Activated CD4-positive, alpha-beta memory T cell treated with anti-CD3 and anti-CD28 coated beads, Interleukin-2, amount 10 ng/mL, durations not matched to agents 7 days and 5 days (primary cell): ENCODE measurements around the gene PNPO. TPM values are rescaled to one million over a fixed set of nuclear protein-coding genes. Genes with fewer than 3 reads are reported as not detected.

Experiments
- CTCF ChIA-PET: fragments of 350-600 bp; sonication (Branson Sonifier 250); formaldehyde crosslinking; loops from one replicate; lab custom pipeline; 2021; ENCODE audit warnings: antibody characterized with exemption, inconsistent platforms; lab: Charles Lee
- POLR2A ChIA-PET: fragments of 350-600 bp; sonication (Branson Sonifier 250); formaldehyde crosslinking; loops from one replicate; lab custom pipeline; 2021; ENCODE audit warnings: antibody characterized with exemption; lab: Charles Lee
- DNase-seq: peaks from one replicate; pipeline ENCODE4 v3.0.0-alpha.2; 2020
- H3K27ac Mint-ChIP-seq: one replicate; pipeline ENCODE4 v1.8.0; 2021; ENCODE audit warnings: mild to moderate bottlenecking, mixed read lengths
- H3K27me3 Mint-ChIP-seq: one replicate; pipeline ENCODE4 v1.8.0; 2021; ENCODE audit warnings: mixed read lengths
- H3K36me3 Mint-ChIP-seq: one replicate; pipeline ENCODE4 v1.8.0; 2021; ENCODE audit warnings: low read depth, mixed read lengths
- H3K4me1 Mint-ChIP-seq: one replicate; pipeline ENCODE4 v1.8.0; 2021; ENCODE audit warnings: mixed read lengths
- H3K4me3 Mint-ChIP-seq: one replicate; pipeline ENCODE4 v1.8.0; 2021; ENCODE audit warnings: mild to moderate bottlenecking, mixed read lengths
- H3K9me3 Mint-ChIP-seq: one replicate; pipeline ENCODE4 v1.8.0; 2021; ENCODE audit warnings: mixed read lengths
- total RNA-seq, 2 experiments: library from RNA; stranded (reverse); gene quantifications; one replicate each; pipeline ENCODE4 v1.2.3, GENCODE V29; 2021

Gene PNPO
- total RNA-seq, 2 experiments from 2014 or later, result 24.6 to 25.1 TPM

GRCh38 chr17:47945080-47945479, 3.7 kb downstream of the PNPO start:
- Mint-ChIP-seq H3K27ac (peak overlapping the region; percentile 76), H3K27me3 (no peaks in the 10 kb centered on the region), H3K4me1 (peaks cover 69% of the 10 kb centered on the region), H3K9me3 (no peaks in the 10 kb centered on the region), H3K4me3 (no peak overlapping the region), H3K36me3 (peaks cover 39% of the 10 kb centered on the region)
- peak; percentile 31 for DNase-seq
- ChIA-PET CTCF (interaction anchor here (1.3 to 12.8 kb wide), 5 partner anchors 11 to 69 kb away, joined by 3 to 229 read pairs (median 30); partner anchors contain the start of genes CDK5RAP3 and PRR15L), POLR2A (interaction anchor here (1.1 to 1.5 kb wide), 3 partner anchors 26 to 73 kb away, joined by 4 to 5 read pairs (median 5); partner anchors contain the start of gene CDK5RAP3)

- no peak for DNase-seq
- H3K4me3 Mint-ChIP-seq, result no peak overlapping the region
- H3K36me3 Mint-ChIP-seq, result peaks cover 39% of the 10 kb centered on the region
- peak overlapping the region; percentile 76 for H3K27ac Mint-ChIP-seq
- ChIA-PET POLR2A (interaction anchor here (1.1 to 1.6 kb wide), 4 partner anchors 25 to 72 kb away, joined by 4 to 8 read pairs (median 5); partner anchors contain the start of gene CDK5RAP3), CTCF (interaction anchor here (0.6 to 12.8 kb wide), 13 partner anchors 10 to 297 kb away, joined by 3 to 229 read pairs (median 5); partner anchors contain the start of genes CDK5RAP3, KPNB1 and PRR15L)
- no peaks in the 10 kb centered on the region for H3K9me3 Mint-ChIP-seq
- H3K4me1 Mint-ChIP-seq, result peaks cover 65% of the 10 kb centered on the region
- H3K27me3 Mint-ChIP-seq, result no peaks in the 10 kb centered on the region
These were observed 4.4 kb downstream of the PNPO start for GRCh38 chr17:47945529-47946508.

DNA sequence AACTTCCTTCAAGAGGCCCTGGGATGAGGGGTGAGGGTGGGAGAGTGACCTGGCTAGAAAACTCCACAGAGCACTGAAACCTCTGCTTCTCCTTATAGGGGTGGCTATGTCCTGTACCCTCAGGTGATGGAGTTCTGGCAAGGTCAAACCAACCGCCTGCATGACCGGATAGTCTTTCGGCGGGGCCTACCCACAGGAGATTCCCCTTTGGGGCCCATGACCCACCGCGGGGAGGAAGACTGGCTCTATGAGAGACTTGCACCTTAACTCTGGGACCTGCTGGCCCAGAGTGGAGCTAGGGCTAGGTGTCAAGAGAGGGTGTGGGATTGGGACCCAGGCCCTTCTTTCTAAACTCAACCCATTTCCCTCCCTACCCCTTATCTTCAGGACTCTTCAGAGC, 5.1 kb downstream of the PNPO start:
- H3K4me3 Mint-ChIP-seq, result no peak overlapping the region
- CTCF ChIA-PET, result interaction anchor here (0.6 to 12.8 kb wide), 33 partner anchors 9 to 297 kb away, joined by 3 to 229 read pairs (median 4); partner anchors contain the start of genes CDK5RAP3, KPNB1, LRRC46 and MRPL10
- H3K27me3 Mint-ChIP-seq, result no peaks in the 10 kb centered on the region
- peaks cover 37% of the 10 kb centered on the region for H3K36me3 Mint-ChIP-seq
- peaks cover 60% of the 10 kb centered on the region for H3K4me1 Mint-ChIP-seq
- no peak overlapping the region for H3K27ac Mint-ChIP-seq
- POLR2A ChIA-PET, result interaction anchor here (0.6 to 1.6 kb wide), 5 partner anchors 24 to 118 kb away, joined by 3 to 8 read pairs (median 4); partner anchors contain the start of genes CDK5RAP3 and SCRN2
- no peaks in the 10 kb centered on the region for H3K9me3 Mint-ChIP-seq
- DNase-seq, result no peak

DNA sequence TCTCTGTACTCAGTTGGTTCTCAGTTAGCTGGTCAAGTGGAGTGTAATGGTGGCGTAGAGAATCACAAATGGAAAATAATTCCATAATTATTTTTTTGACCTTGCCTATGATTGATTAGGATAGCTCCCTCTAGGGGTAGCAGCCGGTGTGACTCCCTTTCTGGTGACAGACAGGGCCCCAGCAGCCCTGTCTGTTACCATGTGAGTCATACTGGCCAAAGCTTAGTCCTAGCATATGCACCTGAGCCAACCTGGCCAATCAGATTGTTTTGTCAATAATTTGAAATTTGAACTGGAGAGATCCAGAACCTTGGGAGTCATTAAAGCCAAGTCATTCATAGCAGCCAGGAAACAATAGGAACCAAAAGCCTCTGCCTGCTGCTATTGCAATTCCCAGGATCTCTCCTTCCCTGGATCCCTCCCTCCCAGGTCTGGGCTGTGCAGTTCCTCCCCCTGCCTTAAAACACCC, 5.6 kb downstream of the PNPO start:
- Mint-ChIP-seq H3K9me3 (no peaks in the 10 kb centered on the region), H3K27me3 (no peaks in the 10 kb centered on the region), H3K4me3 (no peak overlapping the region), H3K27ac (peak overlapping the region; percentile 34), H3K36me3 (peaks cover 37% of the 10 kb centered on the region), H3K4me1 (peaks cover 59% of the 10 kb centered on the region)
- DNase-seq, result peak; percentile 84
- ChIA-PET POLR2A (interaction anchor here (0.6 to 1.6 kb wide), 6 partner anchors 24 to 117 kb away, joined by 3 to 8 read pairs (median 4); partner anchors contain the start of genes CDK5RAP3 and SCRN2), CTCF (interaction anchor here (0.6 to 12.8 kb wide), 39 partner anchors 9 to 709 kb away, joined by 3 to 229 read pairs (median 4); partner anchors contain the start of genes CDK5RAP3, KPNB1, LRRC46 and MRPL10)

GRCh38 chr17:47948706-47949196, 7.4 kb downstream of the PNPO start:
- ChIA-PET POLR2A (interaction anchor here (0.6 to 3.2 kb wide), 4 partner anchors 7 to 143 kb away, joined by 3 to 19 read pairs (median 12); partner anchors contain the start of genes CDK5RAP3, PNPO and SP2), CTCF (interaction anchor here (1.5 to 12.8 kb wide), 12 partner anchors 18 to 131 kb away, joined by 3 to 229 read pairs (median 8); partner anchors contain the start of genes CDK5RAP3 and SCRN2)
- DNase-seq, result no peak
- no peak overlapping the region for H3K4me3 Mint-ChIP-seq
- H3K27me3 Mint-ChIP-seq, result no peaks in the 10 kb centered on the region
- H3K9me3 Mint-ChIP-seq, result no peaks in the 10 kb centered on the region
- H3K27ac Mint-ChIP-seq, result peak overlapping the region; percentile 68
- peaks cover 43% of the 10 kb centered on the region for H3K4me1 Mint-ChIP-seq
- peaks cover 34% of the 10 kb centered on the region for H3K36me3 Mint-ChIP-seq

DNA sequence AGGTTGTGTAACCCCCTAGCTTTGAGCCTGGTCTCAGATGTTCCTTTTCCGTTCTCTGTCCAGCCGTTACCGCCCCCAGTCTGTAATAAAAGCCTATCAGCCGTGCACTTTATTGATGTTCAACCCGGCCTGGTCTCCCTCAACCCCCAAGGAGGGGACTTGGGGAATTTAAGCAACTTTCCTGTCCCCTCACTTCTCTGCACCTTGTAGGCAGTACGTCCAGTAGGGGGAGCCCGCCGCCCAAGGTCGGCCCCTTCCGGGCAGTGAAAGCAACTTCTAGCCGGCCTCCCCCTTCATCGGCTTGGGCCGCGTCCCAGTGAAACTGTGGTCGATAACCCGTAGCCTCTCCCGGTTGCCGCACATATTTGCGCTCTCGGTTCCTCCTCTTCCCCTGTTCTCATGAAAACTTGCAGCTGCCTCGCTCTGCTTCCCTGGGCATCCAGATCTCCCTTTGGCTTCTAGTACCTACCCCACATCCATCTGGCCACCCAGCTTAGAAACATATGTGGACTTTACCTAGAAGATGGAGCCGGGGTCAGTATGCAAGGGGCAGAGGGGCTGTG, 7.9 kb downstream of the PNPO start:
- Mint-ChIP-seq H3K27ac (peak overlapping the region; percentile 68), H3K4me1 (peaks cover 40% of the 10 kb centered on the region), H3K27me3 (no peaks in the 10 kb centered on the region), H3K9me3 (no peaks in the 10 kb centered on the region), H3K4me3 (peak overlapping the region; percentile 43), H3K36me3 (peaks cover 34% of the 10 kb centered on the region)
- CTCF ChIA-PET, result interaction anchor here (0.8 to 12.8 kb wide), 16 partner anchors 8 to 131 kb away, joined by 3 to 229 read pairs (median 7); partner anchors contain the start of genes CDK5RAP3, PNPO and SCRN2
- DNase-seq, result peak; percentile 84
- POLR2A ChIA-PET, result interaction anchor here (0.6 to 3.2 kb wide), 6 partner anchors 8 to 143 kb away, joined by 3 to 19 read pairs (median 6); partner anchors contain the start of genes CDK5RAP3, PNPO and SP2

DNA sequence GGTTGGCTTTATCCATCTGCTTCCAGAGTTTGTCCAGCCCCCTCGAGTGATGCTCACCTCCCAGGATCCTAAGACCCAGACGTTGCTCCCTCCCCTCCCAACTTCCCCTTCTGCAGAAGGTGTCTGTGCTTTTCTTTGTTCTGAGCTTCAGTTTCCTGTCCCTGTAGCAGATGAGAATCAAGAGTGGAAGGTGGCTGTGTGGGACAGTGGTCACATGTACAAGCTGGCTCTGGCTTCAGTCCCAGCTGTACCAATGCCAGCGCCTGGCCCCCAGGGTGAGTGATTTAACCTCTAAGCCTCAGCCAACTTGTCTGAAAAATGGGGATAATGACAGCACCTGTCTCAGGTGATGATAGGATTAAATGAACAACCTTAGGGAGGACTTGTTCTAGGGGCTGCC, 8.6 kb downstream of the PNPO start:
- Mint-ChIP-seq H3K36me3 (peaks cover 27% of the 10 kb centered on the region), H3K4me1 (peaks cover 34% of the 10 kb centered on the region), H3K27me3 (no peaks in the 10 kb centered on the region), H3K27ac (no peak overlapping the region), H3K9me3 (no peaks in the 10 kb centered on the region), H3K4me3 (no peak overlapping the region)
- ChIA-PET CTCF (interaction anchor here (0.6 to 12.8 kb wide), 22 partner anchors 9 to 571 kb away, joined by 3 to 229 read pairs (median 5); partner anchors contain the start of genes CDK5RAP3, PNPO and SCRN2), POLR2A (interaction anchor here (1.2 to 3.2 kb wide), 6 partner anchors 9 to 120 kb away, joined by 3 to 19 read pairs (median 6); partner anchors contain the start of genes CDK5RAP3, PNPO and SP2)
- no peak for DNase-seq

DNA sequence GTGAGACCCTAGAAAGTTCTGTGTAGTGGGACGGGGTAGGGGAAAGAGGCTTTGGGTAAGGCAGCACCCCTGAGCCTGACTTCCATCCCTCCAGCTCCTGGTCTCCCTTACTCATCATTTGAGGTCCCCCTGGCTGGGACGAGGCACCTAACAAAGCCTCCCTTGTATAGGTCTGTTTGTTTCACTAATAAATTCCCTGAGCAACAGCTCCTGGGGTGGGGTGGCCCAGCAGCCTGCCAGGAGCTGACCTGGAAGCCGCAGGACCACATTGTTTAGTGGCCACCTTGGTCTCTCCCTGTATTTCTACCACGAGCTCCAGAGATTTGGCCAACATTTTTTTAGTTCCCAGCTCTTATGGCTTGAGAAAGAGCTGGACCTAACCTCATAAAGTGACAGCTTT, 9.1 kb downstream of the PNPO start:
- no peaks in the 10 kb centered on the region for H3K9me3 Mint-ChIP-seq
- no peaks in the 10 kb centered on the region for H3K27me3 Mint-ChIP-seq
- H3K36me3 Mint-ChIP-seq, result peaks cover 22% of the 10 kb centered on the region
- no peak overlapping the region for H3K4me3 Mint-ChIP-seq
- H3K27ac Mint-ChIP-seq, result no peak overlapping the region
- ChIA-PET POLR2A (interaction anchor here (1.2 to 3.2 kb wide), 6 partner anchors 9 to 120 kb away, joined by 3 to 19 read pairs (median 6); partner anchors contain the start of genes CDK5RAP3, PNPO and SP2), CTCF (interaction anchor here (0.6 to 12.8 kb wide), 19 partner anchors 9 to 571 kb away, joined by 3 to 229 read pairs (median 5); partner anchors contain the start of genes CDK5RAP3, PNPO and SCRN2)
- DNase-seq, result no peak
- peaks cover 29% of the 10 kb centered on the region for H3K4me1 Mint-ChIP-seq

- ChIA-PET CTCF (interaction anchor here (0.8 to 12.8 kb wide), 3 partner anchors 11 to 57 kb away, joined by 4 to 229 read pairs (median 19); partner anchors contain the start of genes CDK5RAP3 and PNPO), POLR2A (interaction anchor here (1.1 to 3.1 kb wide), 3 partner anchors 11 to 57 kb away, joined by 3 to 18 read pairs (median 6); partner anchors contain the start of genes CDK5RAP3, PNPO and SP2)
- Mint-ChIP-seq H3K27me3 (no peaks in the 10 kb centered on the region), H3K4me3 (no peak overlapping the region), H3K27ac (no peak overlapping the region), H3K4me1 (peaks cover 15% of the 10 kb centered on the region), H3K36me3 (peaks cover 6% of the 10 kb centered on the region), H3K9me3 (no peaks in the 10 kb centered on the region)
- no peak for DNase-seq
These were observed 11.0 kb downstream of the PNPO start for GRCh38 chr17:47952171-47953021.

DNA sequence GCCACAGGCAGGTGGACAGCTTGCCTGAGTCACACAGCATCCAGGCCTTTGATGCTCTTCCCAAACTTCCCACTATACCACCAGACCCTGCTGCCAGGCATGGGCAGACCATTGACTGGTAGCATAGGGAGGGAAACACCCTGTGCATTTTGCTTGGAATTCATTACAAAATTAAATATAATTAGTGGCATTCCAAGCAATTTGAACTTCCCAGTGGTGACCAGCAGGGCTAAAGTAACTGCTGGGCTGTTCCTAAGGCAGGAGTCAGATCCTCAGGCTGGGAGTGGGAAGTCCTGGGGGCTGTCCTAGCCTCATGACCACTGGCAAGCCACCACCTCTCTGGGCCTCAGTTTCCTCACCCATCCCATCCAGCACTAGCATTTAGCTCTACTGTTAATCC, 12.5 kb downstream of the PNPO start:
- ChIA-PET CTCF (interaction anchor here (1.1 to 5.5 kb wide), 2 partner anchors 16 to 63 kb away, joined by 3 to 32 read pairs; partner anchors contain the start of gene CDK5RAP3), POLR2A (interaction anchor here (1.3 to 1.8 kb wide), 2 partner anchors 17 to 58 kb away, joined by 3 to 6 read pairs; partner anchors contain the start of genes CDK5RAP3 and SP2)
- Mint-ChIP-seq H3K27me3 (no peaks in the 10 kb centered on the region), H3K4me3 (no peak overlapping the region), H3K27ac (no peak overlapping the region), H3K36me3 (peaks cover 3% of the 10 kb centered on the region), H3K4me1 (peaks cover 11% of the 10 kb centered on the region), H3K9me3 (no peaks in the 10 kb centered on the region)
- no peak for DNase-seq
